Left cardiac atrium (tissue), 4 donors: Measurements from ENCODE around the gene GPR107. TPM values are rescaled to one million over a fixed set of nuclear protein-coding genes. Genes with fewer than 3 reads are reported as not detected.

Source experiments
- ATAC-seq, 2 donors: fragments of 200-7000 bp; cut with Tn5 transposase; one replicate each; pipeline ENCODE4 v1.9.1; 2020; ENCODE audit warnings: mild to moderate bottlenecking in 2 of 2, moderate library complexity in 2 of 2
- DNase-seq: peaks from one replicate; pipeline ENCODE4 v3.0.0-alpha.2; 2020
- intact Hi-C, 2 donors: fragments of 100-400 bp; cut with DNase I; formaldehyde crosslinking; loops; one replicate each; pipeline versions ENCODE4 v1.14.1 to v1.15.1; 2022 to 2023
- total RNA-seq, 2 donors: library from RNA; stranded (reverse); fragmentation: NEBNext Ultra II Directional; extraction: Animal tissue kit (Norgen Biotek cat#: 25700); gene quantifications; one replicate each; pipeline ENCODE4 v1.2.1, GENCODE V29; 2021
- donor health status: DM: no; HTN: yes; CAD: no.
- donor health status: DM: no; HTN: yes; CAD: no; lungs with severe emphysema.
- donor health status: DM: yes; HTN: yes; CAD: no.
- donor health status: Dilated cardiomyopathy.

Gene GPR107
- total RNA-seq, 2 donors from 2014 or later, result 23.6 to 27.6 TPM

GRCh38 chr9:130171226-130172148 lies 117.8 kb downstream of the GPR107 start:
- intact Hi-C loops, result no loop called here
- DNase-seq (no peak), ATAC-seq (peak in 1 of 2 donors; percentile 6)

GRCh38 chr9:130172161-130172857 lies 118.6 kb downstream of the GPR107 start, which contains the start of gene NCS1:
Gene NCS1, plus strand, starts transcription at chr9:130172404. Its CDS starts 260 bp downstream, at chr9:130172664.
- intact Hi-C loops, result no loop called here
- DNase-seq (peak; percentile 80), ATAC-seq (peak; percentile 89 to 90)

GRCh38 chr9:130172858-130173665 lies 119.4 kb downstream of the GPR107 start:
- intact Hi-C loops, result no loop called here
- ATAC-seq (peak; percentile 6 to 9), DNase-seq (peak; percentile 55)

- DNase-seq (no peak), ATAC-seq (peak in 1 of 2 donors; percentile 8)
- intact Hi-C loops, result no loop called here
Measured at GRCh38 chr9:130173666-130173983, 119.9 kb downstream of the GPR107 start.

- intact Hi-C loops, result no loop called here
- ATAC-seq (no peak), DNase-seq (no peak)
Measured at GRCh38 chr9:130174025-130174424, 120.3 kb downstream of the GPR107 start.

- ATAC-seq (peak; percentile 2 to 28), DNase-seq (no peak)
- intact Hi-C loops, result no loop called here
Measured at GRCh38 chr9:130174920-130175321, 121.2 kb downstream of the GPR107 start.

GRCh38 chr9:130175355-130175754 lies 121.6 kb downstream of the GPR107 start:
- DNase-seq (no peak), ATAC-seq (no peak)
- intact Hi-C loops, result no loop called here

GRCh38 chr9:130176760-130177159 lies 123.1 kb downstream of the GPR107 start:
- DNase-seq (no peak), ATAC-seq (no peak)
- intact Hi-C loops, result no loop called here

- DNase-seq, result no peak
- intact Hi-C loops, result no loop called here
- ATAC-seq, result no peak
Measured at GRCh38 chr9:130177898-130178805, 124.4 kb downstream of the GPR107 start.

GRCh38 chr9:130179331-130179907 lies 125.7 kb downstream of the GPR107 start:
- no peak for ATAC-seq
- intact Hi-C loops, result no loop called here
- DNase-seq, result no peak

- no peak for DNase-seq
- no peak for ATAC-seq
- intact Hi-C loops, result no loop called here
Measured at GRCh38 chr9:130180516-130180915, 126.8 kb downstream of the GPR107 start.

- ATAC-seq, result peak in 1 of 2 donors; percentile 13
- no peak for DNase-seq
- intact Hi-C loops, result no loop called here
Measured at GRCh38 chr9:130181678-130182380, 128.1 kb downstream of the GPR107 start.

- DNase-seq (no peak), ATAC-seq (no peak)
- intact Hi-C loops, result no loop called here
Measured at GRCh38 chr9:130182381-130182909, 128.7 kb downstream of the GPR107 start.

- ATAC-seq (peak; percentile 15 to 67), DNase-seq (no peak)
- intact Hi-C loops, result no loop called here
Measured at GRCh38 chr9:130183133-130183762, 129.5 kb downstream of the GPR107 start.

- intact Hi-C loops, result no loop called here
- ATAC-seq, result no peak
- DNase-seq, result no peak
Measured at GRCh38 chr9:130185017-130185416, 131.3 kb downstream of the GPR107 start.

GRCh38 chr9:130185490-130186031 lies 131.9 kb downstream of the GPR107 start:
- ATAC-seq (peak in 1 of 2 donors; percentile 14), DNase-seq (no peak)
- intact Hi-C loops, result no loop called here

GRCh38 chr9:130186051-130186450 lies 132.3 kb downstream of the GPR107 start:
- ATAC-seq (no peak), DNase-seq (no peak)
- intact Hi-C loops, result no loop called here
